Jurkat, Clone E6-1 (cell line): ENCODE results near the gene STX1B.

Experiments
- DNase-seq: peaks from one replicate; pipeline ENCODE4 v3.0.0-alpha.2; 2011; ENCODE audit warnings: low read depth, low spot score
- H3K4me3 ChIP-seq: 2 replicates; pipeline ENCODE4 v1.5.1; 2011; ENCODE audit warnings: mild to moderate bottlenecking, low read length, control low read depth, moderate library complexity

STX1B gene

GRCh38 chr16:30961384-30961783, 49.1 kb downstream of the STX1B start:
- no peak for DNase-seq

GRCh38 chr16:30958175-30959079, 52.0 kb downstream of the STX1B start:
- DNase-seq: no peak
- peak overlapping the region; percentile 93 for H3K4me3 ChIP-seq

More at GRCh38 chr16:30961384-30961783, 49.1 kb downstream of the STX1B start:
- no peak overlapping the region for H3K4me3 ChIP-seq

- H3K4me3 ChIP-seq: peak within 1 kb of the TSS; percentile 93
- DNase-seq: peak; percentile 94
Observed at GRCh38 chr16:30957456-30958174, 52.8 kb downstream of the STX1B start, which contains the start of gene SETD1A. TSS of gene SETD1A (plus strand) at chr16:30957754. CDS start at chr16:30958732, 978 bp downstream.

- DNase-seq: peak; percentile 86
- H3K4me3 ChIP-seq: peak overlapping the region; percentile 93
Observed at GRCh38 chr16:30956601-30957455, 53.6 kb downstream of the STX1B start.

- no peak for DNase-seq
- no peak overlapping the region for H3K4me3 ChIP-seq
Observed at GRCh38 chr16:30954993-30955392, 55.4 kb downstream of the STX1B start.

- H3K4me3 ChIP-seq: no peak overlapping the region
- DNase-seq: peak; percentile 91
Observed at GRCh38 chr16:30953511-30954124, 56.8 kb downstream of the STX1B start.

GRCh38 chr16:30953111-30953510, 57.3 kb downstream of the STX1B start:
- DNase-seq: no peak
- H3K4me3 ChIP-seq: no peak overlapping the region

- no peak overlapping the region for H3K4me3 ChIP-seq
- DNase-seq: no peak
Observed at GRCh38 chr16:30951750-30952149, 58.7 kb downstream of the STX1B start.

GRCh38 chr16:30951193-30951592, 59.2 kb downstream of the STX1B start:
- H3K4me3 ChIP-seq: no peak overlapping the region
- DNase-seq: no peak

GRCh38 chr16:30950516-30951065, 59.8 kb downstream of the STX1B start:
- no peak overlapping the region for H3K4me3 ChIP-seq
- no peak for DNase-seq

GRCh38 chr16:30949650-30950515, 60.6 kb downstream of the STX1B start:
- H3K4me3 ChIP-seq: peak overlapping the region; percentile 15; the same call in 1 of the 2 replicates
- peak; percentile 73 for DNase-seq

GRCh38 chr16:30948667-30949649, 61.5 kb downstream of the STX1B start, which contains the start of gene ORAI3:
TSS of gene ORAI3 (plus strand) at chr16:30949068. CDS start at chr16:30949290, 222 bp downstream.
- no peak for DNase-seq
- peak within 1 kb of the TSS; percentile 15; the same call in 1 of the 2 replicates for H3K4me3 ChIP-seq

- DNase-seq: no peak
- H3K4me3 ChIP-seq: no peak overlapping the region
Observed at GRCh38 chr16:30947859-30948666, 62.4 kb downstream of the STX1B start.

GRCh38 chr16:30947541-30947858, 62.9 kb downstream of the STX1B start:
- no peak overlapping the region for H3K4me3 ChIP-seq
- DNase-seq: no peak

- H3K4me3 ChIP-seq: no peak overlapping the region
- DNase-seq: no peak
Observed at GRCh38 chr16:30946671-30947540, 63.5 kb downstream of the STX1B start.
